IPS-18a (cell line): ENCODE data around the gene PTGDR2.

ENCODE experiments used
- H3K27ac ChIP-seq: one replicate; pipeline ENCODE4 v1.5.1; 2013; ENCODE audit warnings: low read length
- H3K27me3 ChIP-seq: one replicate; pipeline ENCODE4 v1.6.1; 2013; ENCODE audit warnings: mild to moderate bottlenecking, low read length; ENCODE audit not compliant: control insufficient read depth, insufficient read depth
- H3K36me3 ChIP-seq: one replicate; pipeline ENCODE4 v1.6.1; 2013; ENCODE audit warnings: low read depth, low read length; ENCODE audit not compliant: control insufficient read depth
- H3K4me1 ChIP-seq: one replicate; pipeline ENCODE4 v1.6.1; 2013; ENCODE audit warnings: low read depth, low read length; ENCODE audit not compliant: control insufficient read depth
- H3K4me3 ChIP-seq: one replicate; pipeline ENCODE4 v1.5.1; 2013; ENCODE audit warnings: low read length
- H3K9ac ChIP-seq: one replicate; pipeline ENCODE4 v1.6.1; 2013; ENCODE audit warnings: mild to moderate bottlenecking, low read length, moderate library complexity
- H3K9me3 ChIP-seq: one replicate; pipeline ENCODE4 v1.6.1; 2013; ENCODE audit warnings: low read depth, low read length; ENCODE audit not compliant: control insufficient read depth

PTGDR2 gene

DNA sequence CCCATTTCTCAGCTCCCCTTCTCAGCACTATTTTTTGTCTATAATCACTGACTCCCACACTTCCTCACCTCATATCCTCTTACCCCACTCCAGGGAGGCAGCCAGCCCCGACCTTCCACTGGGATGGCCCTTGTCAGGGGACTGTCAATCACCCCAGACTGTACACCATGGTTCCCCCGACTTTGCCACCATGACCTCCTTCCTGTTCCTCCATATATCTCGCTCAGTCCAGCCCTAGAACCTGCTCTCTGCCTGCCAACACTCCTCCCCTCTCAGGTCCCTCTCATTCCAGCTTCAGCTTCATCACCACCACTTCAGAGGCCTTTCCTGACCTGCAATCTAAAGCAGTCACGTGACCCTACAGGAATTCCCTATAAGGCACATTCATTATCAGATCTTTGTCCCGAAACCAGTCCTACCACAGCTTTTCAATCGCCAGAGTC lies 34.1 kb upstream of the PTGDR2 start:
- no peaks in the 10 kb centered on the region for H3K27me3 ChIP-seq
- no peaks in the 10 kb centered on the region for H3K4me1 ChIP-seq
- H3K36me3 ChIP-seq: peaks cover 41% of the 10 kb centered on the region
- H3K9me3 ChIP-seq: no peaks in the 10 kb centered on the region
- no peak overlapping the region for H3K4me3 ChIP-seq
- H3K9ac ChIP-seq: no peak overlapping the region
- no peak overlapping the region for H3K27ac ChIP-seq

DNA sequence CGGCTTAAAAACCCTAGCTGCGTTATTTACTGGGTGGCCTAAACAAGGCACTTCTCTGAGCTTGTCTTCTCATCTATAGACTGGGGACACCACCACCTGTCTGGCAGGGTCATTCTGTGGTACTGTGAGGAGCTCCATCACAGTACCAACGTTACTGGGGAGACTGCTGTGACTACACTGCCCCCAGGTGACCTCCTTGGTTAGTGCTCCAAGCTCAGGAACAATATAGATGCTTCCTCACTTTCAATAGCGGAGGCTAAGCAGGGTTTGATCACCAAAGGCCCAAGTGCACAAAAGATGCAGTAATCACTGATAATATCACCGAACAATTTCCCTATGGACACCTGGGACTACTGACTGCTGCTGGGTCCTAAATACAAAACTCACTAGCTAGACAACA lies 31.8 kb upstream of the PTGDR2 start:
- Histone ChIP-seq H3K4me1 (no peaks in the 10 kb centered on the region), H3K9ac (no peak overlapping the region), H3K36me3 (peaks cover 20% of the 10 kb centered on the region), H3K4me3 (no peak overlapping the region), H3K9me3 (no peaks in the 10 kb centered on the region), H3K27ac (no peak overlapping the region), H3K27me3 (no peaks in the 10 kb centered on the region)

GRCh38 chr11:60880643-60881282 lies 25.0 kb upstream of the PTGDR2 start:
- no peaks in the 10 kb centered on the region for H3K27me3 ChIP-seq
- no peaks in the 10 kb centered on the region for H3K4me1 ChIP-seq
- H3K27ac ChIP-seq: no peak overlapping the region
- no peak overlapping the region for H3K9ac ChIP-seq
- no peaks in the 10 kb centered on the region for H3K9me3 ChIP-seq
- no peak overlapping the region for H3K4me3 ChIP-seq
- peaks cover 4% of the 10 kb centered on the region for H3K36me3 ChIP-seq

DNA sequence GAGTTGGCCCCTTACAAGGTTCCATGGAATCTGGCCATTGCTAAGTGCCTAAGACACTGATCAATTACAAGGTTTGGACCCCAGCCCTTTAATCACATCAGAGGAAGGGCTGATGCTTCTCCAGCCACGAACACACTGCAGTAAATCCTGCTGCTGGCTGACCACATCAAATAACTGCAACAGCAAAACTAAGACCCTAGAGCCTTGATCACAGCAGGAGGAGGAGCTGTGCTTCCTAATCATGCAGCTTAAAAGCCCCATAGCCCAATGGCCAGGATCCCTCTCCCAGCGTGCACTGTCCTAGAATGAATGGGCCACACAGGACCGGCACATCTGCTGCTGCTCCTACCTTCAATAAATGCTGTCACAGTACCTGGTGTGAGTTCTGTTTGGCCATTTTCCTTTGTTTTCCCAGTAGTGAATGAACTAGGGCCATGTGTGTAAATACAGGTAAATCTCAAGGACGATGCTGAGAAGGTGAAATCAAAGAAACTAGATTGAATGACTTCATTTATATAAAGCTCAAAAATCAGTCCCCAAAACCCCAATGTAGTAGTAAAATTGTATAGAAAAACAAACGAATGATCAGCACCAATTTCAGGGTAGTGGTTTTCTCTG lies 24.3 kb upstream of the PTGDR2 start:
- peaks cover 4% of the 10 kb centered on the region for H3K36me3 ChIP-seq
- H3K4me1 ChIP-seq: no peaks in the 10 kb centered on the region
- H3K27ac ChIP-seq: no peak overlapping the region
- no peaks in the 10 kb centered on the region for H3K9me3 ChIP-seq
- H3K27me3 ChIP-seq: no peaks in the 10 kb centered on the region
- no peak overlapping the region for H3K4me3 ChIP-seq
- no peak overlapping the region for H3K9ac ChIP-seq

DNA sequence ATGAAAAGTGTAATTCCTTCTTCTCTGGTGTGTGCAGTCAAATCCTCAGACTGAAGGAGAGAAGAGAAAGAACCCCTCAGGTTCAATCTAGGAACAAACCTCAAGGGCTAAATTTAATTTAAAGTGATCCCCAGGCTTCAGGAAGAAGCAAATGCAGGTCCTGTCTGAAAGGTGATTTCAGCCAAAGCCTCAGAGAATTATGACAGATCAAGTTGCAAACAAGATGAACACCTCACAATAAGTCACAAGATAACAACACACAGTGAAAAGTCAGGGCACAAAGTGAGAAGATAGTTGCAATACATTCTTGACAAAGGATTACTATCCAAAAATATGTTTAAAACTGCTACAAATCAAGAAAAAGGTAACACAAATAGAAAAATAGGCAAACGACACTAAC lies 23.4 kb upstream of the PTGDR2 start:
- no peaks in the 10 kb centered on the region for H3K27me3 ChIP-seq
- peaks cover 4% of the 10 kb centered on the region for H3K36me3 ChIP-seq
- H3K4me1 ChIP-seq: no peaks in the 10 kb centered on the region
- no peak overlapping the region for H3K27ac ChIP-seq
- H3K9ac ChIP-seq: no peak overlapping the region
- no peak overlapping the region for H3K4me3 ChIP-seq
- no peaks in the 10 kb centered on the region for H3K9me3 ChIP-seq

DNA sequence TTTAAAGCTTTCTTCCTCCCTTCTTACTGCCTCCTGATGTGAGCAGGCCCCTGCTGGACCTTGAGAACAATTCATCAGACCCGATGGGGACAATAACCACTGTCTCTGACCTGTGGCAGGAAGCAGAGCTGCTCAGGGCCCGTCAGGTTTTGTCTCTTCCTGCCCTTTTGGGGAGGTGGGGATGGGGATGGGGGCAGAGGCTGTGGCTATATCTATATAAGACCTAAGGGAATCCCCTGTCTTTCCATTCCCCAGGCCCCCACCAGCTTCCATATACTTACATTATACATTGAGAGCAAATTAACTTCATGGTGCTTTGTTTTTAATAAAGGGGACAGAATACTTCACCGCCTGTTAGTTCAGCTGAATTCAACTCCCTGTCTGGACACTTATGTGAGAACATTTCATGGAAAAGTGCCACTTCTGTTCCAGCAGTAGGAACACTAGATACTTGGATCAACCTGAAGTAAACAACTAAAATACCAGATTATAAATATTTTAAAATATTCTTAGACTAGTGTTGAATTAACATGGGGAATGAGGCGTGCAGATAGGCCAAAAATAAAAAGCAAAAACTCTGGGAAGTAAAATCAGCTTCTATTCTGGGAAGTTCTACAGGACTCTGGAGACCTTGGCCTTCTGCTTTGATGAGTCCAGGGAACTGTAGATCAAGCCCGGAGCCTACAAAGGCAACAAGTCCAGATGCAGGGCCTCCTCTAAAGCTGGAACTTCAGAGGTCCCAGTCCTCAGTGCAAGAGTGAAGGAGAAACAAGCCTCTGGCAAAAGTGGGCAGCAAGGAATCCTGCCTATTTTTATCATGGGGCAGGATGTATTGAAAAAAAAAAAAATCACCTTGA lies 22.7 kb upstream of the PTGDR2 start:
- Histone ChIP-seq H3K27ac (no peak overlapping the region), H3K9ac (no peak overlapping the region), H3K9me3 (no peaks in the 10 kb centered on the region), H3K4me1 (no peaks in the 10 kb centered on the region), H3K27me3 (no peaks in the 10 kb centered on the region), H3K4me3 (no peak overlapping the region), H3K36me3 (peaks cover 4% of the 10 kb centered on the region)

DNA sequence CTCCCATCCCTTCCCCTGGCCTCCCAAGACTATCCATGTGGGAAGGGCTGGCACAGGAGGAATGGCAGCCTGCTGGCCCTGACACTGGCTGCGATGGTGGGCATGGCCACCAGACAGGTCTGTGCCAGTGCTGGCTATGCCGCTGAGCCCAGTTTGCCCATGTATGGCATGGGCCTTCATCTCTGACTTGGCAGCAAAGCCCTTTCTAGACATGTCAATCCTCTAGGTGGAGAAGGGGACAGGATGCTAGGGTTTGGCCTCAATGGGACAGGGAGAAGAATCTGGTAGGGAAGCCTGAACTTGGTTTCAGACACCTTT lies 20.4 kb upstream of the PTGDR2 start:
- Histone ChIP-seq H3K4me3 (no peak overlapping the region), H3K9me3 (no peaks in the 10 kb centered on the region), H3K9ac (no peak overlapping the region), H3K27me3 (no peaks in the 10 kb centered on the region), H3K4me1 (no peaks in the 10 kb centered on the region), H3K36me3 (peaks cover 4% of the 10 kb centered on the region), H3K27ac (no peak overlapping the region)

DNA sequence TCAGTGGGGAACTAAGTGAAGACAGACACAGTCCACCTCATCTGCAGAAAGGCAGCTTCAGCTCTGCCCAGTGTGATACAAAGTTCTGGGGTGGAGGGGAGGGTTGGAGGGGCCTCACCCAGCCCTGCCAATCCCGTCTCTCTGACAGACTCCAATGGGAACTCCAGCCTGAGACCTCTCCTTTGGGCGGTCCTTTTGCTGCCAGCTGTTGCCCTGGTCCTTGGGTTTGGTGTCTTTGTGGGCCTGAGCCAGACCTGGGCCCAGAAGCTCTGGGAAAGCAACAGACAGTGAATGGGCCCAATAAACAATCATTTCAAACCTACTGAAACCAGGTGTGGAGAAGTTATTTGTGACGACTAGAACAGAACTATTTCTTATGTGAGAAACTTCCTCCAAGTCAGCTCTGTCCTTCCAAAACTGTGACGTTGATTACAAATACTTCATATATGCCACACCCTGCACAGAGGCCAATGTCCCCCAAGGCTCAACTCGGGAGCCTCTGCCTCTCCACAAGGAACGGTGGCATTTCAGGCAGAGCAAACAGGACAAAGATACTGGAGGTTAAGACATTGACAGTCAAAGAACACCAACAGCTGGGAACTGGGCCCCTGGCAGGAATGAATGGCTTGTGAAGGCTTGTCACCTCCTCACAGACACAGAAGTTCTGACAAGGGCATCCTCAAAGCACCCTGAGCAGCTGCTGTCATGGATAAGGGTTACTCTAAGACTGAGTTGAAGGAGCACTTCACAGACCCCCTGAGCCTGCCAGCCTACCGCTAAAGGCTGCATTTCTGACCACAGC lies 19.8 kb upstream of the PTGDR2 start:
- no peaks in the 10 kb centered on the region for H3K27me3 ChIP-seq
- no peak overlapping the region for H3K27ac ChIP-seq
- H3K9ac ChIP-seq: no peak overlapping the region
- peaks cover 4% of the 10 kb centered on the region for H3K36me3 ChIP-seq
- no peaks in the 10 kb centered on the region for H3K9me3 ChIP-seq
- no peaks in the 10 kb centered on the region for H3K4me1 ChIP-seq
- no peak overlapping the region for H3K4me3 ChIP-seq

GRCh38 chr11:60874421-60875365 lies 18.9 kb upstream of the PTGDR2 start:
- Histone ChIP-seq H3K4me1 (no peaks in the 10 kb centered on the region), H3K9me3 (no peaks in the 10 kb centered on the region), H3K9ac (no peak overlapping the region), H3K36me3 (peaks cover 4% of the 10 kb centered on the region), H3K27ac (no peak overlapping the region), H3K4me3 (no peak overlapping the region), H3K27me3 (no peaks in the 10 kb centered on the region)

GRCh38 chr11:60873533-60873932 lies 17.8 kb upstream of the PTGDR2 start:
- no peak overlapping the region for H3K27ac ChIP-seq

More at GRCh38 chr11:60873533-60873932, 17.8 kb upstream of the PTGDR2 start:
- no peaks in the 10 kb centered on the region for H3K9me3 ChIP-seq
- no peak overlapping the region for H3K4me3 ChIP-seq
- H3K9ac ChIP-seq: no peak overlapping the region
- H3K4me1 ChIP-seq: no peaks in the 10 kb centered on the region
- no peaks in the 10 kb centered on the region for H3K36me3 ChIP-seq
- no peaks in the 10 kb centered on the region for H3K27me3 ChIP-seq
